Measurements from ENCODE around the gene KCNH1.

Gene KCNH1

DNA sequence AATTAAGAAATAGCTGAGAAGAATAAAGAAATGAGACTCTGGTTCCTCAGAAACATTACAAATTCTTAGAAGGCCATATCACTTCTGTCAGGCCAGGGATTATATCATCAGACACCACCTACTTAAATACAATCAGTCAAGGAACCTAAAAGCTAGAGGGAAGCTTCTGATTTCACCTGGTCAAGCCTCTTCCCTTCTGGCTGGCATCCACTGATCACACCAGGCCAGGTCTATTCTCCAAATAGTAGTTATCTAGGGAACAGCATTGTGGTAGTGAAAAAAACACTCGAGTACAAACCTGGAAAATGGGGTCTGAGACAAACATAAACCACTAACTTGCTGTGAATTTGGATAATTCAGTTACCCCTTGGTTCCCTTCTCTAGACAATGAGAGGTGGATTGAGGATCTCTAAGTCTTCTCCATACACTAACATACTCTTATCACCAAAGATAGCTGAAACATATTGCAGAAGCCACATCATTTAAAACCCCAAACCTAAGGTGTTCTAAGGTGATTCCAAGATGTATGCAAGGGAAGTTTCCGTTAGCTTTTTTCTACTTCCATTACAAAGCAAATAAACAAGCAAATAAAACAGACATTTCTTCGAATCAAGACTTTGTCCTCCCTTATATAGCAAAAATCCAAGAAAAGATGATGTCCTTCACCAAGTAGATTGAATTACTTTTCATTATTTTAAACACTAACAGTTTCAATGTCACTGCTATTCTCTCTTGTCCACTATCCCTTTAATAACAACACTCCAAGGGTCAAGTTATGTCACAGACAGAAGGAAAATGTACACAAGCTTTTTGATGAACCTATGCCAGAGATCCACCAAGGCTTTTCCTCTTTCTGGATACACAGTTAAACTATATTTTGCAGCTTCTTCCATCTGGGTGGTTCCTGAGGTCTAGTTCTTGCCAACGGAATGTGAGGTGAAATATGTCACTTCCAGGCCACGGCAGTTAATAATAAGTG lies 212.9 kb downstream of the KCNH1 start:
- no peak for DNase-seq (ENCODE audit: low read depth in 3 of 3, low spot score in 1 of 3)

DNA sequence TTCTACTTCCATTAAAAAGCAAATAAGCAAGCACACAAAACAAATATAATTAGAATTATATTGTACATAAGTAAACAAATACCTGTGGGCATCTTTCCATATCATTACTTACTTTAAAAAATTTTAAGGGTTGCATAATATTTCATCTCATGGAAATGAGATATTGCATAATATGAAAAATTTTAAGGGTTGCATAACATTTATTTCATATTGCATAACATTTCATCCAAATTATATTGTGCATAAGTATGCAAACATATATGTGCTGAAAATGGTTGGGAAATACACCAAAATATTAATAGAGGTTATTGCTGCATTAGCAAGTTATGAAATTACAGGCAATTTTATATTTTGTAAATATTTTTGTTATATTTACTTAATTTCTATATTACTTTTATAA lies 213.7 kb downstream of the KCNH1 start:
- no peak for DNase-seq (ENCODE audit: low read depth in 3 of 3, low spot score in 1 of 3)

DNA sequence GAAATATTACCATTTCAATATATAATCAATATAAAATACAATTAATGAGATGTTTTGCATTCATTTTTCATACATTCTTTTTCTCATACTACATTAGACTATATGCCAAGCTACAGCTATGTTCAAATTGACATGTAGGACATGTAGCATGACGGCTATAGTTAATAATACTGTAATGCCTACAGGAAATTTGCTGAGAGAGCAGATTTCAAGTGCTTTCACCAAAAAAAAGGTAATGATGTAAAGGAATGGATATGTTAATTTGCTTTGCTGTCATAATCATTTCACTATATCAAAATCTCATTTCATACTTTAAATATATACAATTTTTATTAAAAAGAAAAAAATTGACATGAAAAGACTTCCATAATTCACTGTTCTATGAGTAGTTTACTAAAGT lies 215.1 kb downstream of the KCNH1 start:
- no peak for DNase-seq (ENCODE audit: low read depth in 3 of 3, low spot score in 1 of 3)

DNA sequence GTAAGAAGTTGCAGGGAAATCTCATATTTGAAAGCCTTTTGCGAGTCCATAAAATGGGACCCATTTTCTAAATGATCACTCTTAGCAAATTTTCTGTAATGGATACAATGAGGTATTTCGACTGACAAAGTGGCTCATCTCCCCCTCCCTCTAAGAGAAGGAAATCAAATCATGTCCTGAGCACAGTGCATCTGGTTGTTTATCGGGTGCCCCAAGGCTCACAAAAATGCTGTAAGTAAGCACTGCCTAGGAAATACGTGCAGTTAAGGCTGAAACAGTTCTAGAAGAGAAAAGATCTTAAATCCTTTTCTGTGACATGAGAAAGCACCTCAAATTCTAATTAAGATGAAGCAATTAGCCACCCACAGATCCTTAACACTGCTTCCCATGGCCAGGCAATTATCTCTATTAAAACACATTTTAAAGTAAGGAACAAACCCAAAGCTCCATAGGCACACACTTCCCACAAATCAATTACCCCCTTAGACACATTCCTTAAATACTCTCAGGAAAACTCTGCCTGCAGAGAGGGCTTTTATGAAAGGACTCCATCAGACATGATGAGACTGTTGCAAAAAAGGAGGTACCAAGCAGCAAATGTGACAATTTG lies 216.3 kb downstream of the KCNH1 start:
- no peak for DNase-seq (ENCODE audit: low read depth in 3 of 3, low spot score in 1 of 3)

DNA sequence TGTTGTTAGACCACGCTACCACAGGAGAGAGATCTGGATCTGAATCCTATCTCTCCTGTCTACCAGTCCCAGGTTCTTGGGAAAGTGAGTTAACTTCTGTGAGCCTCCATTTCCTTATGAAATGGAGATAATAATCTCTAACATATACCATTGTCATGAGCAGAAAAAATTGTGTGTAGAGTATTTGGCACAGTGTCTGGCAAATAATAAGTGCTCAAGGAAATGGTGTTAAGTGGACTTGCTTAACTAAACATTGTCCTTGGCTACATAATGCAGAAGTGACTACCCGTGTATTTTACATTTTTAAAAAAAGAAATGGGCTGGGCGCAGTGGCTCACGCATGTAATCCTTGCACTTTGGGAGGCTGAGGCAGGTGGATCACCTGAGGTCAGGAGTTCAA lies 217.4 kb downstream of the KCNH1 start:
- DNase-seq (ENCODE audit: low read depth in 3 of 3, low spot score in 1 of 3), result no peak

DNA sequence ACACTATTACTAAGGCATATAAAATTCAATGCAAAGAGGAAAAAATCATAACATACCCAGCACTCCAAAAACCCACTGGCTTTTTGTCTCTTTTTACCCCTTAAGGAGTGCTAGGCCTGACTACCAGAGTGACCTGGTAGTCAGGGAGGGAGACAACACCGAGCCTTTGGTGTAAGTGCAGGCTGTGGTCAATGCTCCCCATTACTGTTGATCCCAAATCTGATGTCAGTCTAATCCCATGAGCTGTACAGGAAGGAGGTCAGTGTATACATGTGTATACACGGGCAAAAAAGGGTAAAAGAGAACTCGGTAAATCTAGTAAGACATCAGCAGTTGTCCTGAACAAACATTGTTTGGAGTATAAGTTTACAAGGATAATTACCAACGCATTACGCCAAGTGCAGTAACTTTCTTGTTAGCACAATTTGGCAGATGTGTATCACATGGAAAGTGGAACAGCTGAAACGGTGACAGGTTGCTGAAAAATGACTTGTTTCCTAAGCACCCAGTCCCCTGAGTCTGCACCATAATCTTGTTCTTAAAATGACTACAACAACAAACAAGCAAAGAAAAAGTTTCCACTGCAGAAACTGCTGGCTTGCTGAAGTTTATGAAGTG lies 217.9 kb downstream of the KCNH1 start:
- DNase-seq (ENCODE audit: low read depth in 3 of 3, low spot score in 1 of 3), result no peak

DNA sequence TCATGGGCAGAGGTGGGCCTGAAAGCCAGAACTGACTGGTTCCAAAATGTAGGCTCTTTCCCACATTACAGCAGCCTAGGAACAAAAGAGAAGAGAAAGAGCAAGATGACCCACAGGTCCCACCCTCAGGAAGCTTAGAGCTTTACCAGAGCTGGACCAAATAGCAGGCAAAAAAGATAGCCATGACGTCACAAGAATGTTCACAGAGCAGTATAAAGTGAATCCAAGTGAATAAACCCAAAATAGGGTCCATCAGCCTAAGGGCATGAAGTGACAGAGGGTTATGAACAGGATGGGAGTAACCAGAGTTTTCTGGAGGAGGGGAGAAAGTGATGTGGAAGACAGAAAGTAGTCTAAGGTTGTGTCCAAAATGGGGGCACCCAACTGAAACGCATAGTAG lies 221.2 kb downstream of the KCNH1 start:
- DNase-seq (ENCODE audit: low read depth in 3 of 3, low spot score in 1 of 3), result no peak

DNA sequence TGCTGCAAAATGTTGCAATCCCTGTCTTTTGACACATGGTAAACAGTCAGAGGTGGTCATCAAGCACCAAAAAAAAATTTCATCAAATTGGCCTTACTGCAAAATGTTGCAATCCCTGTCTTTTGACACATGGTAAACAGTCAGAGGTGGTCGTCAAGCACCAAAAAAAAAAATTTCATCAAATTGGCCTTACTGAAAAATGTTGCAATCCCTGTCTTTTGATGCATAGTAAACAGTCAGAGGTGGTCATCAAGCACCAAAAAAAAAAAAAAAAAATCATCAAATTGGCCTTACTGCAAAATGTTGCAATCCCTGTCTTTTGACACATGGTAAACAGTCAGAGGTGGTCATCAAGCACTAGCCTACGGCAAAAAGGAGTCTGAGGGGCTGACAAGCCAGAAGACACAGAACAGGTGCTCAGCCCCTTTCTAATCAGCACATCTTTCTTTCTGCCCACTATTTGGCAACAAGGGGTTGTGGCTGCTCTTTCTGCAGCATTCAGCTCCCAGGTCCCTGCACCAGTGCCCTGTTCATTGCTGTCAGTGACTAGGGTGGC lies 223.8 kb downstream of the KCNH1 start:
- no peak for DNase-seq (ENCODE audit: low read depth in 3 of 3, low spot score in 1 of 3)

DNA sequence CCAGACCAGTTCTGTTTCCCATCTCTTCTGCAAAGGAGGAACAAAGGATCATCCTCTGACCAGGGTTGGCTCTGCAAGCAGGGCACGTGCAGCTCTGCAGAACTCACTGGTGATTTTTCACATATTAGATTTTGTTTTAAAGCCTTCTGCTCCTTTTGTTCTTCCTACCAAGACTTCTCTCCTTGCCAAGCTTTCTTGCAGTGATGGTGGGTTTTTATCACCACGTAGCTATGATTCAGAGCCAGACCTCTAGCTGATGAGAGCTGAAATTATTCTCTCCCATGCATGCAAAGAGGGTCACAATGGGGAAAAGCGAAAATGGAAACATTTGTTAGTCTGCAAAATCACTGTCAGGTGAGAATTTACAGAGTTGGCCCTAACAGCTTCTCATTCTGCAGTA lies 225.2 kb downstream of the KCNH1 start:
- no peak for DNase-seq (ENCODE audit: low read depth in 3 of 3, low spot score in 1 of 3)

DNA sequence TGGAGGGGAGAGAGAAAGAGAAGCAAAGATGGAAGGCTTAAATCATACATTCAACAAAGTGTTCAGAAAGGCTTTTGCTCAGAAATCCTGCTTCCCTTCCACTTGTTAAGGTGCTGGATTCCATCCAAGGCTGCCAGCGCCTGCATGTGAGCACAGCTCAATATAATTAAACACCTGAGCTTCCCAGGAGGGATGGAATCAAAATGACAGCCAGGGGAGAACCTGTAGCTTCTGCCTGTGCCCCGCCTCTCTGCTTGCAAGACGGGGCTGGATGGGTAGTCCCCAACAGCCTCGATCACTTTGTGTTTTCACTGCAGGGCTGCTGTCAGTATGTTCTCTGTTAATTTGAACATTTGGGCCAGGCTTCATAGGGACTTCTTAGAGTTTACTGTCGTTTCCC lies 225.7 kb downstream of the KCNH1 start:
- DNase-seq (ENCODE audit: low read depth in 3 of 3, low spot score in 1 of 3), result no peak

DNA sequence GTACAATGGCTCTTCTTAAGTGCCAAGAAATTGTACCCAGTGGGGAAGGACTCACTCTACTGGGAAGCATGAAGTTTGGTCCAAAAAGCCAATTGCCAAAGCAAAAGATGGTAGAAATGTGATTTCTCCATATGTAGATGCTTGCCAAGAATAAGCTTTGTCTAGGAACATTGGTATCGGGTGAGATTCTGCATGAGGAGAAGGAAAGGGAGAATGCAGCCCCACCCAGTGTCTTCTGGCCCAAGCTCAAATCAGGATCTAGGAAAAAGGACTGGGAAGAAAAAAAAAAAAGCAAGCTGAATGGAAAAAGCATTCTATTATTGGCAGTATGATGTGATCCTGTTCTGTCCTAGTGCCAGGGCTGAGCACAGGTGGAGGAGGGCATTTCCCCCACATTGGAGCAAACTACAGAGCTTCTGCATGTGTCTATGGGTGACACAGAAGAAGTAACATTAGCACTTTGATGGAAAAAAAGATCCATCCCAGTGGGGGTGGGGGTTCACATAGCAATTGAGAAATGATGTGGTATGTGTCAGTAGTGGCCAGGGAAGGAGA lies 226.6 kb downstream of the KCNH1 start:
- no peak for DNase-seq (ENCODE audit: low read depth in 3 of 3, low spot score in 1 of 3)

DNA sequence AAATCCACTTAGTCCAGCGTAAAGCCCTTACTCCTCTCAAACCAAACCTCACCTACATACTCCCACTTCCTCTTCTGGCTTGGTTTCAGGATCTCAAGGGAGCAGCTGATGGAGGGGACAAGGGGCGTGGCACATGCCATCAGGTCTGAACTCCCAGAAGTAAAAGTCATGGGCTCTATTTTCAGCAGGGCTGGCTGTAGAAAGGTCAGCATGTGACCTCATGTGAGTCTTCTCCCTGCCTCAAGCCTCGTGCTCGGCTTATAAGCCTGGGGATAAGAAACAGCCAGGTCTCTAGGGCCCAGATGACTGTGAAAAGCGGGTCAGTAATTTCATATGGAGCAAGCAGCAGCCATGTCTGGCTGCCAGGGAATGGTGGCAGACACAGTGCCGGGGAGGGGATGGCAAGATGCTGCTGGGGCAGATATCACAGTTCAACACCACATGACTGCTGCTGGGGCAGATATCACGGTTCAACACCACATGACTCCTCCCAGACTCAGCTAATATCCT lies 227.9 kb downstream of the KCNH1 start:
- DNase-seq (ENCODE audit: low read depth in 3 of 3, low spot score in 1 of 3), result no peak

DNA sequence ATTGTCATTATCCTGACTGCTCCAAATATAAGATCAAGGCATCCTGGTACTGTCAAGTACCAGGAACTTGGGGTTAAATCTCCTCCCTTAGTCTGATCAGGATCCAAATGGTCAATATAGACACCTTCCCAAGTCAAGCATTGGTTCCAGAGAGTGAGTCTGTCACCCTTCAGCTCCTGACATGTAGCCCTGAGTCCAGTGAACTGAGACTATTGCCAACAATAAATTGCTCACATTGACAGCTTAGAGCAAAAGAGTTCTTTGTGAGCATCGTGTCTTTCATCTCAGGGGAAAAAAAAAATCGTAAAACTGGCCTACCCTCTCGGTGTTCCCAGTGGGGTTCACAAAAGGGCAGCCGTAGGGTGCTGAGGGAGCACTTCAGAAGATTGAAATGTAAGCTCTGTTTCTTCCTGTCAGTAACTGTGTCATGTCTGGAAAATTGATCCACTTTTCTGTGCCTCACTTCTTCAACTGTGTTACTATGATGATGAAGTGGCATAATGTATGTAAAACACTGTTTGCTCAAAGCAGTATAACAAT lies 228.5 kb downstream of the KCNH1 start:
- DNase-seq (ENCODE audit: low read depth in 3 of 3, low spot score in 1 of 3), result no peak

DNA sequence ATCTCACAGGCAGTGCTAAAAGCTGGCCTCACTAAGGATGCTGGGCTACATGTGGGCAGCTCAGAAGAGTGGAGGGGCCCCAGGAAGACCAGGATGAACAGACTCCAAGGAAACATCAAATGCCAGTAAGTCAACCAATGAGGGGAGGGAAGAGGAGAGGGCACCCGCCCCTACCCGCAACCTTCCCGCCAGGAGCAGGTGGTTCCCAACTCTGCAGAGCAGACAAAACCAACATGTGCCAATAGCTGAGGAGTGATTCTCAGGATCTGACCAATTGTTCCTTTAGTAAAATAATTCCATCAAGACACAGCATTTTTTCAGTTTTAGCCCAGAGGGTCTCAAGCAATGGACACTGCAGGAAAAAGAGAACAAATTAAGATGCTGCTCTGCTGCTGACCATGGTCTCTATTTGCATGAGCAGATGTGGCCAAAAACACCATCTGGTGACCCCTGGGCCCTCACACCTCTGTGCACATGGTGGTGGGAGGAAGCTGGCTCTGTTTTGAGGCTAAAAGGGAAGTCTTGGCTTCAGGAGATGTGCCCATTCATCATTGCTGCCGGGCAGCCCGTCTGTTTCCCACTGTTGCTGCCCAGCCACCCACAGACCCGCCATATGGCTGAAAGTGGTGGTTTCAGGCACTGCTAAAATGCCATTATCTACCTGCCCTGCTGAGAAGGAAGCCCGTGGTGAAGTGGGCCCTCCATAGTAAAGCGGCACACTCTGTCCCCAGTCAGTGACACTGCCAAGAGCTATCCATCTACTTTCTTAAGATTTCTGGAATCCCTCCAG lies 231.8 kb downstream of the KCNH1 start:
- no peak for DNase-seq (ENCODE audit: low read depth in 3 of 3, low spot score in 1 of 3)

DNA sequence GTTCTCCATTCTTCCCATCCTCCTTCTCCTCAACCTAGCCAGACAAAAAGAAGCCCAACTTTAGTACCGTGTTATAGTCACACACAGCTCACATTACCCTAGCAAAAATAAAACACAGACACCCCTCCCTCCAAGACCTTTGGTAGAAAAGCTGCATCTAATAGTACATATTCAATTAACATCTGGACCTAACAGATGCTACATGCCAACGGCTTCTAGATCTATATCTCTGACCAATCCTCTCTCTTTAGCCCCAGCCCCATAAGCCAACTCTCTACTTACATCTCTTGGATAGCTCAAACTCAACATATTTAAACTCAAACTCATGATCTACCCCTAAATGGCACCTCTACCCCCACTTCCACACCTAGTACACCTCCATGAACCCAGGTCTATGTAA lies 233.1 kb downstream of the KCNH1 start:
- no peak for DNase-seq (ENCODE audit: low read depth in 3 of 3, low spot score in 1 of 3)

DNA sequence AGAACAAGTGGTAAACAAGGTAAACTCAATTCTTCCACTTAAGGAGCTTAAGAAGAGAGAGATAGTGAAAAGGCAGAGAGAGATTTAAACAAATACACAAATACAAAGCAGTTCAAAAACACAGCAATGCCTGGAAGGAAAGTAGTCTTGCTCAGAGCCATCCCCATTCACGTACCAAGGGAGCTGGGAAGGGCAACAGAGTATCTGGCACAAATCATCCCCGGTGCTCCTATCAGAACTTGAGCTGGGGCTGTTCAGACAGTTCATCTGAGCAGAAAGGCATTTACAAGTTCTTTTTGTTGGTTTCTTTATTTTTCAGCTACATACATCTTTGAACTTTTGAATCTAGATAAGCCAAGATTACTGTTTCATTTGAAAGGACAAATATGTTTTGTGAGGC lies 233.9 kb downstream of the KCNH1 start:
- no peak for DNase-seq (ENCODE audit: low read depth in 3 of 3, low spot score in 1 of 3)

DNA sequence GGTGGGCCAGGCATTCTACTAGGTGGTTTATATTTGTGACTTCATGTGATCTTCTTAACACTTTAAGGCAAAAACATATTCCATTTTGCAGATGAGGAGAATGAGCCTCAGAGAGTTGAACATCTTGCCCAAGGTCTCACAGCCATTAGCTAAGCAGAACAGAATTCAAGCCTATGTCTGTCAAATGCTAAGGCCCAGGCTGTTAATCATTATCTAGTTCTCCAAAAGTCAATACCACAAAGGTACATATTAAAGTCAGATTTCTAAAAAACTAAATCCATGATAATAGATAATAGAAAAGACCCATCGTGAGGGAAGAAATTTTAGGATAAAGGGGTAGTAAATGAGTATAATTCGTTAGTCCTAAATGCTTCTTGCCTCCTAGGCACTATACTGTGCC lies 234.3 kb downstream of the KCNH1 start:
- DNase-seq (ENCODE audit: low read depth in 3 of 3, low spot score in 1 of 3), result no peak

DNA sequence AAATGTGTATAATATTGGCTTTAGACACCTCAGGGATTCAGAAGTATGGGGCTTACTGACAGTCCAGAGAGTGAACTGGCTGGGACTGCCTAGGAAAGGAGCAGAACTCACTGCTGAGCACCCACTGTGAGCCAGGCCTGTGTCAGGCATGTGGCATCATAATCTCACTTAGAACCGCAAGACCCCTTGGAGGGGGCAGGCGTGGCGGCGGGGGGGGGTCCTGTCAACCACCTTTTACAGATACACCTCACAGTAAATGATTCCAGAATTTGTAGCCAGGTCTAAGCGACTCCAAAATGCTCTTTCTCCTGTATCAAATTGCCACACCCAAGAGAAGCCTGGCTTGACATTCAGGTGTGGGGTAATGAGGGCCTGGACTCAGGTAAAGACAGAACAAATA lies 235.5 kb downstream of the KCNH1 start:
- DNase-seq (ENCODE audit: low read depth in 3 of 3, low spot score in 1 of 3), result no peak

DNA sequence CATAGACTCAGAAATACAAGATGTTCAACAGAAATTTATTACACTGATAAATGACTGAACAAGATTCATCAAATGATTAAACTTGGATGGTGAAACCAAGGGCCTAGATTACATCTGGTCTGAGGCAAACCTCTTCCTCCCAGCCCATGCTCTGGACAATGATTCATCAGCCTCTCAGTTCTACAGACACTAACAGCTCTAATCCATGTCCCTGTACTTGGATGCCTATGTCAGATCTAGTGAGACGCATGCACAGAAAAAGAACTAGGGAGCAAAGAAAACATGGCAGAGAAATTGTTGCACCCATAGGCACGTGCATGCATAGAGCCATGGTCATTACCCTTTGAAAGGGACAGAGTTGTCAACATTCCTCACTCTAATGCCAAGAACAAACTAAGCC lies 250.1 kb downstream of the KCNH1 start:
- no peak for DNase-seq (ENCODE audit: low read depth in 3 of 3, low spot score in 1 of 3)
